PC-3 (cell line): ENCODE results near the gene CEP112. TPM values are rescaled to one million over a fixed set of nuclear protein-coding genes. Genes with fewer than 3 reads are reported as not detected.

ENCODE experiments used
- ATAC-seq: fragments of 200-7000 bp; cut with Tn5 transposase; 2 replicates; pipeline ENCODE4 v1.9.1; 2020; ENCODE audit warnings: mild to moderate bottlenecking, moderate library complexity
- BruUV-seq: library from RNA; stranded (reverse); fragments of 400-500 nt; replicated peaks from 2 replicates; lab custom pipeline; 2021; lab: Mats Ljungman, UMichigan
- CTCF ChIA-PET: fragments of 300-600 bp; sonication (Branson Sonifier 250); formaldehyde crosslinking; loops from one replicate; lab custom pipeline; 2022; ENCODE audit warnings: antibody characterized with exemption; lab: Charles Lee
- POLR2A ChIA-PET: fragments of 300-600 bp; sonication (Branson Sonifier 250); formaldehyde crosslinking; loops from one replicate; lab custom pipeline; 2022; ENCODE audit warnings: antibody characterized with exemption; ENCODE audit not compliant: unreplicated experiment; lab: Charles Lee
- DNase-seq: peaks from one replicate; pipeline ENCODE4 v3.0.0-alpha.2; 2015
- H2AFZ ChIP-seq: fragments of 300-600 bp; sonication (generic); 2 replicates; pipeline ENCODE4 v1.6.0; 2016; ENCODE audit warnings: antibody characterized with exemption, low read length
- H3F3A ChIP-seq: fragments of 300-600 bp; sonication (generic); one replicate; pipeline ENCODE4 v1.6.0; 2017; ENCODE audit warnings: antibody characterized with exemption, low read length, control low read depth, mild to moderate bottlenecking; ENCODE audit not compliant: unreplicated experiment
- H3K27ac ChIP-seq: fragments of 300-600 bp; sonication (generic); 2 replicates; pipeline ENCODE4 v1.5.1; 2016; ENCODE audit warnings: mild to moderate bottlenecking, low read length
- H3K27me3 ChIP-seq: fragments of 300-600 bp; sonication (generic); 2 replicates; pipeline ENCODE4 v1.6.1; 2016; ENCODE audit warnings: low read length, mixed read lengths
- H3K36me3 ChIP-seq: fragments of 300-600 bp; sonication (generic); 2 replicates; pipeline ENCODE4 v1.6.1; 2016; ENCODE audit warnings: low read depth, mixed run types, low read length, mixed read lengths
- H3K4me1 ChIP-seq: fragments of 300-600 bp; sonication (generic); 2 replicates; pipeline ENCODE4 v1.5.1; 2016; ENCODE audit warnings: low read length; ENCODE audit not compliant: insufficient read depth
- H3K4me2 ChIP-seq: fragments of 300-600 bp; sonication (generic); 2 replicates; pipeline ENCODE4 v1.6.0; 2016; ENCODE audit warnings: low read length
- H3K4me3 ChIP-seq: fragments of 300-600 bp; sonication (generic); 2 replicates; pipeline ENCODE4 v1.5.1; 2016; ENCODE audit warnings: mild to moderate bottlenecking, low read length, mixed read lengths
- H3K79me2 ChIP-seq: fragments of 300-600 bp; sonication (generic); 2 replicates; pipeline ENCODE4 v1.6.1; 2017; ENCODE audit warnings: low read length, mixed read lengths
- H3K9ac ChIP-seq: fragments of 300-600 bp; sonication (generic); 2 replicates; pipeline ENCODE4 v1.6.0; 2016; ENCODE audit warnings: mild to moderate bottlenecking, low read length
- H3K9me2 ChIP-seq: fragments of 300-600 bp; sonication (generic); replicated peaks from 2 replicates; pipeline ENCODE4 v1.6.1; 2016; ENCODE audit warnings: mixed run types, low read length, mixed read lengths
- H3K9me3 ChIP-seq: fragments of 300-600 bp; sonication (generic); 2 replicates; pipeline ENCODE4 v1.6.1; 2016; ENCODE audit warnings: low read length, mixed read lengths
- H4K20me1 ChIP-seq: fragments of 300-600 bp; sonication (generic); 2 replicates; pipeline ENCODE4 v1.6.1; 2016; ENCODE audit warnings: low read length, mixed read lengths
- EZH2 ChIP-seq: fragments of 300-600 bp; sonication (generic); IDR thresholded peaks from one replicate; pipeline ENCODE4 v1.6.1; 2017; ENCODE audit warnings: antibody characterized with exemption, mild to moderate bottlenecking, low read length; ENCODE audit not compliant: unreplicated experiment
- EZH2phosphoT487 ChIP-seq: fragments of 300-600 bp; sonication (generic); IDR thresholded peaks from 2 replicates; pipeline ENCODE4 v1.6.1; 2018; ENCODE audit warnings: mild to moderate bottlenecking, antibody characterized with exemption, low read length, borderline replicate concordance
- intact Hi-C: fragments of 100-400 bp; cut with micrococcal nuclease; formaldehyde crosslinking; loops from 2 replicates; pipeline ENCODE4 v1.9.0; 2023
- total RNA-seq: library from RNA; depleted of rRNA; stranded (reverse); fragments of >200 nt; gene quantifications from 2 replicates; pipeline ENCODE4 v1.2.3, GENCODE V29; 2014
- TF ChIP-seq, protein P1 (sequence below): fragments of 300-600 bp; sonication (generic); conservative IDR thresholded peaks from 2 replicates; pipeline ENCODE4 v1.5.1; 2017; ENCODE audit warnings: antibody characterized with exemption, low read depth, mild to moderate bottlenecking, low read length

CEP112 gene
- total RNA-seq, 1 experiment from 2014 or later: 6.5 TPM

- no peak overlapping the region for H3K9ac ChIP-seq
- no peaks in the 10 kb centered on the region for H3K27me3 ChIP-seq
- H3K36me3 ChIP-seq: no peaks in the 10 kb centered on the region
- H3F3A ChIP-seq: no peaks in the 10 kb centered on the region
- POLR2A ChIA-PET: no interaction called here
- no peaks in the 10 kb centered on the region for H4K20me1 ChIP-seq
- BruUV-seq: no TSS peak
- H3K4me2 ChIP-seq: no peak overlapping the region
- H3K4me3 ChIP-seq: no peak overlapping the region
- H3K9me3 ChIP-seq: no peaks in the 10 kb centered on the region
- CTCF ChIA-PET: no interaction called here
- DNase-seq (no peak), ATAC-seq (no peak)
- H3K9me2 ChIP-seq: 0 out of 2 replicates have a peak, but pooled peaks cover 2% of the 10 kb centered on the region
- H3K79me2 ChIP-seq: no peaks in the 10 kb centered on the region
- TF ChIP-seq, protein P1, sequence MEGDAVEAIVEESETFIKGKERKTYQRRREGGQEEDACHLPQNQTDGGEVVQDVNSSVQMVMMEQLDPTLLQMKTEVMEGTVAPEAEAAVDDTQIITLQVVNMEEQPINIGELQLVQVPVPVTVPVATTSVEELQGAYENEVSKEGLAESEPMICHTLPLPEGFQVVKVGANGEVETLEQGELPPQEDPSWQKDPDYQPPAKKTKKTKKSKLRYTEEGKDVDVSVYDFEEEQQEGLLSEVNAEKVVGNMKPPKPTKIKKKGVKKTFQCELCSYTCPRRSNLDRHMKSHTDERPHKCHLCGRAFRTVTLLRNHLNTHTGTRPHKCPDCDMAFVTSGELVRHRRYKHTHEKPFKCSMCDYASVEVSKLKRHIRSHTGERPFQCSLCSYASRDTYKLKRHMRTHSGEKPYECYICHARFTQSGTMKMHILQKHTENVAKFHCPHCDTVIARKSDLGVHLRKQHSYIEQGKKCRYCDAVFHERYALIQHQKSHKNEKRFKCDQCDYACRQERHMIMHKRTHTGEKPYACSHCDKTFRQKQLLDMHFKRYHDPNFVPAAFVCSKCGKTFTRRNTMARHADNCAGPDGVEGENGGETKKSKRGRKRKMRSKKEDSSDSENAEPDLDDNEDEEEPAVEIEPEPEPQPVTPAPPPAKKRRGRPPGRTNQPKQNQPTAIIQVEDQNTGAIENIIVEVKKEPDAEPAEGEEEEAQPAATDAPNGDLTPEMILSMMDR: no peak
- no peak for TF ChIP-seq EZH2
- TF ChIP-seq EZH2phosphoT487: no peak
- H2AFZ ChIP-seq: no peak overlapping the region
- no peaks in the 10 kb centered on the region for H3K4me1 ChIP-seq
- intact Hi-C loops: no loop called here
- no peak overlapping the region for H3K27ac ChIP-seq
These were observed 293.3 kb downstream of the CEP112 start for GRCh38 chr17:65898651-65899050.

DNA sequence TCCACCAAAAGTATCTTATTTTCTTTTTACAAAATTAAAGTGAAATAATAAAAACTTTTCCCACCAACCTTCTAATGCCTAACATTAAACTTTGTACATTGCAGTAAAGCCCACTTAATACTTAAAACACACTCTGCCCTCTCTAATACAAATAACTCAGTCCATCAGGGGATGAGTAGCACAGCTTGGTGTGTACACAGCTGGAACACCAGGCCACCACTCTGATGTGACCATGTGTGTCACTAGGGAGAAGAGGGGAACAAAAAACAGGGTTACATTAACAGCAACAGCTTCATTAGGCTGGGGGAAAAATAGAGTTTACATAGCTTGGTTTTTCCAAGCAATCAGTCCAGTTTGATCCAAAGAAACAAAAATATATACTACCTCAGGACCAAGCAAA, 295.0 kb downstream of the CEP112 start:
- H4K20me1 ChIP-seq: no peaks in the 10 kb centered on the region
- TF ChIP-seq EZH2: no peak

DNA sequence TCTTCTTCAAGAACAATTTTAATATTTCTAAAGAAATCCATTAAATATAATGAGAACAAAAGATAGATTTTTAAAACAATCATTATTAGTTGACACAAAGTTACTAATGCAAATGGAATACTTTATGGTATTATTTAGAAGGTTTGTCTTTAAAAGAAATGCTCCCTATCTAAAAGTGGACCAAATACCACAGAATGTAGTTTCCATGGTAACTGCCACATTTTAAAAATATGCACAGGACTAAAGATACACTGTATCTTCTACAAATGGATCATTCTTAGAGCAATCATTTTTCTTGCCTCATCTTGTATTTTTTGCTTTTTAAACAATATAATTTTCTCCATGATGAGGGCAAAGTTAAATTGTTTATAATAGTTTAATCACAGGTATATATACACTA, 296.0 kb downstream of the CEP112 start:
- no peak for ATAC-seq
- ChIA-PET CTCF (no interaction called here), POLR2A (no interaction called here)
- Histone ChIP-seq H3K79me2 (no peaks in the 10 kb centered on the region), H3K4me1 (0 out of 2 replicates have a peak, but pooled peaks cover 4% of the 10 kb centered on the region), H3K36me3 (no peaks in the 10 kb centered on the region), H4K20me1 (no peaks in the 10 kb centered on the region), H3K9me2 (0 out of 2 replicates have a peak, but pooled peaks cover 4% of the 10 kb centered on the region), H3K9ac (no peak overlapping the region), H3F3A (no peaks in the 10 kb centered on the region), H3K4me3 (no peak overlapping the region), H3K27me3 (no peaks in the 10 kb centered on the region), H3K27ac (no peak overlapping the region), H3K4me2 (no peak overlapping the region), H3K9me3 (no peaks in the 10 kb centered on the region), H2AFZ (no peak overlapping the region)
- DNase-seq: no peak
- no TSS peak for BruUV-seq
- intact Hi-C loops: no loop called here
- TF ChIP-seq EZH2phosphoT487: no peak
- no peak for TF ChIP-seq EZH2
- TF ChIP-seq, protein P1: no peak

More for the DNA sequence above, 295.0 kb downstream of the CEP112 start:
- Histone ChIP-seq H3K9ac (no peak overlapping the region), H3K27ac (no peak overlapping the region), H3K4me2 (no peak overlapping the region), H3K4me3 (no peak overlapping the region), H3F3A (no peaks in the 10 kb centered on the region), H3K9me2 (0 out of 2 replicates have a peak, but pooled peaks cover 4% of the 10 kb centered on the region), H3K27me3 (no peaks in the 10 kb centered on the region), H3K79me2 (no peaks in the 10 kb centered on the region), H3K4me1 (0 out of 2 replicates have a peak, but pooled peaks cover 4% of the 10 kb centered on the region), H3K36me3 (no peaks in the 10 kb centered on the region), H3K9me3 (no peaks in the 10 kb centered on the region), H2AFZ (no peak overlapping the region)
- intact Hi-C loops: no loop called here
- ATAC-seq: no peak
- no TSS peak for BruUV-seq
- CTCF ChIA-PET: no interaction called here
- POLR2A ChIA-PET: no interaction called here
- DNase-seq: no peak
